Middle frontal gyrus (tissue), 1 donor: ENCODE results near the gene VSNL1.

Experiments
- DNase-seq: peaks from one replicate; pipeline ENCODE4 v3.0.0-alpha.2; 2015; ENCODE audit warnings: low spot score; ENCODE audit errors: extremely low spot score

Gene VSNL1

GRCh38 chr2:17689010-17689409 is 148.5 kb downstream of the VSNL1 start:
- no peak for DNase-seq

- no peak for DNase-seq
These were observed 150.3 kb downstream of the VSNL1 start for GRCh38 chr2:17690776-17691175.
